GM23338 (cell line): ENCODE measurements around the gene SEMA5A.

Experiments
- CREB1 ChIP-seq: fragments of 250-450 bp; sonication (Bioruptor Pico); IDR thresholded peaks from 2 replicates; pipeline ENCODE4 v1.5.0; 2020; ENCODE audit warnings: low read depth, mild to moderate bottlenecking, moderate library complexity
- EZH2 ChIP-seq: fragments of 200-600 bp; sonication (generic); IDR thresholded peaks from one replicate; pipeline ENCODE4 v1.8.0; 2017; ENCODE audit warnings: antibody characterized with exemption, mild to moderate bottlenecking, low read depth; ENCODE audit not compliant: unreplicated experiment
- EZH2phosphoT487 ChIP-seq: fragments of 200-600 bp; sonication (generic); IDR thresholded peaks from one replicate; pipeline ENCODE4 v1.8.1; 2018; ENCODE audit warnings: antibody characterized with exemption; ENCODE audit not compliant: unreplicated experiment
- JUNB ChIP-seq: IDR thresholded peaks from one replicate; pipeline ENCODE4 v1.6.1; 2016; ENCODE audit warnings: antibody characterized with exemption; ENCODE audit not compliant: unreplicated experiment
- POLR2AphosphoS5 ChIP-seq: IDR thresholded peaks from 2 replicates; pipeline ENCODE4 v1.6.1; 2016; ENCODE audit warnings: antibody characterized with exemption, low read depth
- STAT1 ChIP-seq: IDR thresholded peaks from one replicate; pipeline ENCODE4 v1.6.1; 2016; ENCODE audit warnings: antibody characterized with exemption; ENCODE audit not compliant: unreplicated experiment
- TF ChIP-seq, protein P1 (sequence below): IDR thresholded peaks from one replicate; pipeline ENCODE4 v1.6.1; 2018; ENCODE audit warnings: antibody characterized with exemption; ENCODE audit not compliant: unreplicated experiment
- TF ChIP-seq, protein P2 (sequence below), 2 experiments: fragments of 200-600 bp in 1 of 2; sonication (generic) in 1 of 2; conservative IDR thresholded peaks; 2 replicates each; pipeline versions ENCODE4 v1.5.1 to v1.6.1; 2016 to 2017; ENCODE audit warnings: antibody characterized with exemption in 2 of 2, low read depth in 2 of 2, mild to moderate bottlenecking in 2 of 2, moderate library complexity in 1 of 2
- TF ChIP-seq, protein P3 (sequence below): fragments of 250-450 bp; sonication (Bioruptor Pico); IDR thresholded peaks from 2 replicates; pipeline ENCODE4 v1.5.0; 2020; ENCODE audit warnings: mild to moderate bottlenecking, moderate library complexity

DNA sequence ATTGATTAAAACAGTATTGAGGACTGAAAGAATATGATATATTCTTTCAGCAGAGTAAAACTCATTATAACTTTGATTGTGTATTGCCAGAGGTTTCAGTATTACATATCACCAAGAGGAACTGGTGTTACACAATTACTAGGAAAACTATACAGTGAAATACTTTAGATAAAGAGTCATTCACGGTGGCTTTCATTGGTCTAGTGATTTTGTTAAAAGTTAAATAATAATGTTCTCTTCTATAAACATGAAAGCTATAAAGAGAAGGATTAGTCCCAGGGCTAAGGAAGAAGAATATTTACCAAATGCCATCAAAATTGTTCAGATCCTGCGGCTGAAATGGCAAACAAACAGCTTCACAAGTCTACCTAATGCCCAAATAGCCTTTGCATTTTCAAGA, 306.2 kb downstream of the SEMA5A start:
- TF ChIP-seq, protein P1, sequence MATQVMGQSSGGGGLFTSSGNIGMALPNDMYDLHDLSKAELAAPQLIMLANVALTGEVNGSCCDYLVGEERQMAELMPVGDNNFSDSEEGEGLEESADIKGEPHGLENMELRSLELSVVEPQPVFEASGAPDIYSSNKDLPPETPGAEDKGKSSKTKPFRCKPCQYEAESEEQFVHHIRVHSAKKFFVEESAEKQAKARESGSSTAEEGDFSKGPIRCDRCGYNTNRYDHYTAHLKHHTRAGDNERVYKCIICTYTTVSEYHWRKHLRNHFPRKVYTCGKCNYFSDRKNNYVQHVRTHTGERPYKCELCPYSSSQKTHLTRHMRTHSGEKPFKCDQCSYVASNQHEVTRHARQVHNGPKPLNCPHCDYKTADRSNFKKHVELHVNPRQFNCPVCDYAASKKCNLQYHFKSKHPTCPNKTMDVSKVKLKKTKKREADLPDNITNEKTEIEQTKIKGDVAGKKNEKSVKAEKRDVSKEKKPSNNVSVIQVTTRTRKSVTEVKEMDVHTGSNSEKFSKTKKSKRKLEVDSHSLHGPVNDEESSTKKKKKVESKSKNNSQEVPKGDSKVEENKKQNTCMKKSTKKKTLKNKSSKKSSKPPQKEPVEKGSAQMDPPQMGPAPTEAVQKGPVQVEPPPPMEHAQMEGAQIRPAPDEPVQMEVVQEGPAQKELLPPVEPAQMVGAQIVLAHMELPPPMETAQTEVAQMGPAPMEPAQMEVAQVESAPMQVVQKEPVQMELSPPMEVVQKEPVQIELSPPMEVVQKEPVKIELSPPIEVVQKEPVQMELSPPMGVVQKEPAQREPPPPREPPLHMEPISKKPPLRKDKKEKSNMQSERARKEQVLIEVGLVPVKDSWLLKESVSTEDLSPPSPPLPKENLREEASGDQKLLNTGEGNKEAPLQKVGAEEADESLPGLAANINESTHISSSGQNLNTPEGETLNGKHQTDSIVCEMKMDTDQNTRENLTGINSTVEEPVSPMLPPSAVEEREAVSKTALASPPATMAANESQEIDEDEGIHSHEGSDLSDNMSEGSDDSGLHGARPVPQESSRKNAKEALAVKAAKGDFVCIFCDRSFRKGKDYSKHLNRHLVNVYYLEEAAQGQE = no peak
- TF ChIP-seq POLR2AphosphoS5 (no peak), STAT1 (no peak), EZH2phosphoT487 (no peak), EZH2 (no peak), JUNB (no peak), CREB1 (no peak)
- TF ChIP-seq, protein P2, sequence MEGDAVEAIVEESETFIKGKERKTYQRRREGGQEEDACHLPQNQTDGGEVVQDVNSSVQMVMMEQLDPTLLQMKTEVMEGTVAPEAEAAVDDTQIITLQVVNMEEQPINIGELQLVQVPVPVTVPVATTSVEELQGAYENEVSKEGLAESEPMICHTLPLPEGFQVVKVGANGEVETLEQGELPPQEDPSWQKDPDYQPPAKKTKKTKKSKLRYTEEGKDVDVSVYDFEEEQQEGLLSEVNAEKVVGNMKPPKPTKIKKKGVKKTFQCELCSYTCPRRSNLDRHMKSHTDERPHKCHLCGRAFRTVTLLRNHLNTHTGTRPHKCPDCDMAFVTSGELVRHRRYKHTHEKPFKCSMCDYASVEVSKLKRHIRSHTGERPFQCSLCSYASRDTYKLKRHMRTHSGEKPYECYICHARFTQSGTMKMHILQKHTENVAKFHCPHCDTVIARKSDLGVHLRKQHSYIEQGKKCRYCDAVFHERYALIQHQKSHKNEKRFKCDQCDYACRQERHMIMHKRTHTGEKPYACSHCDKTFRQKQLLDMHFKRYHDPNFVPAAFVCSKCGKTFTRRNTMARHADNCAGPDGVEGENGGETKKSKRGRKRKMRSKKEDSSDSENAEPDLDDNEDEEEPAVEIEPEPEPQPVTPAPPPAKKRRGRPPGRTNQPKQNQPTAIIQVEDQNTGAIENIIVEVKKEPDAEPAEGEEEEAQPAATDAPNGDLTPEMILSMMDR (conservative IDR thresholded peaks at IDR 0.05; ENCODE audit: low read depth in 2 of 2) = no peak
- TF ChIP-seq, protein P3, sequence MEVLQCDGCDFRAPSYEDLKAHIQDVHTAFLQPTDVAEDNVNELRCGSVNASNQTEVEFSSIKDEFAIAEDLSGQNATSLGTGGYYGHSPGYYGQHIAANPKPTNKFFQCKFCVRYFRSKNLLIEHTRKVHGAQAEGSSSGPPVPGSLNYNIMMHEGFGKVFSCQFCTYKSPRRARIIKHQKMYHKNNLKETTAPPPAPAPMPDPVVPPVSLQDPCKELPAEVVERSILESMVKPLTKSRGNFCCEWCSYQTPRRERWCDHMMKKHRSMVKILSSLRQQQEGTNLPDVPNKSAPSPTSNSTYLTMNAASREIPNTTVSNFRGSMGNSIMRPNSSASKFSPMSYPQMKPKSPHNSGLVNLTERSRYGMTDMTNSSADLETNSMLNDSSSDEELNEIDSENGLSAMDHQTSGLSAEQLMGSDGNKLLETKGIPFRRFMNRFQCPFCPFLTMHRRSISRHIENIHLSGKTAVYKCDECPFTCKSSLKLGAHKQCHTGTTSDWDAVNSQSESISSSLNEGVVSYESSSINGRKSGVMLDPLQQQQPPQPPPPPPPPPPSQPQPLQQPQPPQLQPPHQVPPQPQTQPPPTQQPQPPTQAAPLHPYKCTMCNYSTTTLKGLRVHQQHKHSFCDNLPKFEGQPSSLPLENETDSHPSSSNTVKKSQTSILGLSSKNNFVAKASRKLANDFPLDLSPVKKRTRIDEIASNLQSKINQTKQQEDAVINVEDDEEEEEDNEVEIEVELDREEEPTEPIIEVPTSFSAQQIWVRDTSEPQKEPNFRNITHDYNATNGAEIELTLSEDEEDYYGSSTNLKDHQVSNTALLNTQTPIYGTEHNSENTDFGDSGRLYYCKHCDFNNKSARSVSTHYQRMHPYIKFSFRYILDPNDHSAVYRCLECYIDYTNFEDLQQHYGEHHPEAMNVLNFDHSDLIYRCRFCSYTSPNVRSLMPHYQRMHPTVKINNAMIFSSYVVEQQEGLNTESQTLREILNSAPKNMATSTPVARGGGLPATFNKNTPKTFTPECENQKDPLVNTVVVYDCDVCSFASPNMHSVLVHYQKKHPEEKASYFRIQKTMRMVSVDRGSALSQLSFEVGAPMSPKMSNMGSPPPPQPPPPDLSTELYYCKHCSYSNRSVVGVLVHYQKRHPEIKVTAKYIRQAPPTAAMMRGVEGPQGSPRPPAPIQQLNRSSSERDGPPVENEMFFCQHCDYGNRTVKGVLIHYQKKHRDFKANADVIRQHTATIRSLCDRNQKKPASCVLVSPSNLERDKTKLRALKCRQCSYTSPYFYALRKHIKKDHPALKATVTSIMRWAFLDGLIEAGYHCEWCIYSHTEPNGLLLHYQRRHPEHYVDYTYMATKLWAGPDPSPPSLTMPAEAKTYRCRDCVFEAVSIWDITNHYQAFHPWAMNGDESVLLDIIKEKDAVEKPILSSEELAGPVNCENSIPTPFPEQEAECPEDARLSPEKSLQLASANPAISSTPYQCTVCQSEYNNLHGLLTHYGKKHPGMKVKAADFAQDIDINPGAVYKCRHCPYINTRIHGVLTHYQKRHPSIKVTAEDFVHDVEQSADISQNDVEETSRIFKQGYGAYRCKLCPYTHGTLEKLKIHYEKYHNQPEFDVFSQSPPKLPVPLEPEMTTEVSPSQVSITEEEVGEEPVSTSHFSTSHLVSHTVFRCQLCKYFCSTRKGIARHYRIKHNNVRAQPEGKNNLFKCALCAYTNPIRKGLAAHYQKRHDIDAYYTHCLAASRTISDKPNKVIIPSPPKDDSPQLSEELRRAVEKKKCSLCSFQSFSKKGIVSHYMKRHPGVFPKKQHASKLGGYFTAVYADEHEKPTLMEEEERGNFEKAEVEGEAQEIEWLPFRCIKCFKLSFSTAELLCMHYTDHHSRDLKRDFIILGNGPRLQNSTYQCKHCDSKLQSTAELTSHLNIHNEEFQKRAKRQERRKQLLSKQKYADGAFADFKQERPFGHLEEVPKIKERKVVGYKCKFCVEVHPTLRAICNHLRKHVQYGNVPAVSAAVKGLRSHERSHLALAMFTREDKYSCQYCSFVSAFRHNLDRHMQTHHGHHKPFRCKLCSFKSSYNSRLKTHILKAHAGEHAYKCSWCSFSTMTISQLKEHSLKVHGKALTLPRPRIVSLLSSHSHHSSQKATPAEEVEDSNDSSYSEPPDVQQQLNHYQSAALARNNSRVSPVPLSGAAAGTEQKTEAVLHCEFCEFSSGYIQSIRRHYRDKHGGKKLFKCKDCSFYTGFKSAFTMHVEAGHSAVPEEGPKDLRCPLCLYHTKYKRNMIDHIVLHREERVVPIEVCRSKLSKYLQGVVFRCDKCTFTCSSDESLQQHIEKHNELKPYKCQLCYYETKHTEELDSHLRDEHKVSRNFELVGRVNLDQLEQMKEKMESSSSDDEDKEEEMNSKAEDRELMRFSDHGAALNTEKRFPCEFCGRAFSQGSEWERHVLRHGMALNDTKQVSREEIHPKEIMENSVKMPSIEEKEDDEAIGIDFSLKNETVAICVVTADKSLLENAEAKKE = no peak
